CD4-positive, alpha-beta T cell treated with Interleukin-12 subunit alpha and Interleukin-12 subunit beta, for 1 hour (primary cell): ENCODE results near the gene LRP5.

Experiments
- DNase-seq: peaks from one replicate; pipeline ENCODE4 v3.0.0-alpha.2; 2020

The LRP5 gene

DNA sequence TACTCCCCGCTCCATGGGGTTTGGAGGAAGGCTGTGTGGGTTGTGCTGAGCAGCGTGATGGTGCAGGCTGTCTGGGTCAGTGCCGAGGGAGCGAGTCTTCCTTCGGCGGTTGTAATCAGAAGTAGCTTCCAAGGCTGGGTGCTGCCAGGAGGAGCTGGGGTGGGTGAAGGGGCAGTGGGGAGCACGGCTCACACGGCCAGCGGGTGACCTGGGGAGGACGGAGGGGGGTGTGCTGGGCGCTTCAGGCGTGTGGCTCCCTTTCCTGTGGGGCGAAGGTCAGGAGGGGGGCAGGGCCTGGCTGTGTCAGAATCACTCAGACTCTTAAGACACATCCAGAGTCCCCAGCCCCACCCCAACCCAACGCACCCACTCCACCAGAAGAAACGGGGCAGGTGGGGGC, 60.2 kb downstream of the LRP5 start:
- no peak for DNase-seq

DNA sequence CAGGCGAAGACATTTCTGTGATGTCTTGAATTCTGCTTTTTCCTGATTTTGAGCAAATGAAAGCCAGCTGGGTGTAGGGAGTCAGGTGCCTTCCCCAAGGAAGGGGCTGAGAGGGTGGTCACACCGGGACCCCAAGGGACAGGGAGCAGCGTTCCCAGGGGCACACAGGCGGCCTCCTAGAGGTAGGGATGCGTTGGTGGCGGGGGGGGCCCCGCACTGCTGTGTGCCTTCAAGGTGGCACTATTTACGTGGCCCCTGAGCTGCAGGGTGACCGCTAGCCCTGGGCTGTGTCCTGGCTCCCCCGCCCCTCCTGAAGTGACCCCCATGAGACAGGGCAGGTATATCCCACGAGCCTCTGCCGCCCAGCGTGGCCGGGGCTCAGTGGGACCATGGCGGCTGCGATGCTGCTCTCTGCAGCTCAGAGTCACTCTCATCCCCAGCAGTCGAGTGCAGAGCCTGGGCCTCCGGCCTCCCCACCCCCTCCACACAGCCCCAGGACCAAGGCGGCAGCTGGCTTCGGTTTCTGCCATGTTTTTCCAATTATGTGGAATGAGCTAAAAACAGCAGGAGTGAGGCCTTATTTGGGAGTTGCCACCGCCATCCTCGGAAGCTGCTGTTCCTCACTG, 60.9 kb downstream of the LRP5 start:
- no peak for DNase-seq

DNA sequence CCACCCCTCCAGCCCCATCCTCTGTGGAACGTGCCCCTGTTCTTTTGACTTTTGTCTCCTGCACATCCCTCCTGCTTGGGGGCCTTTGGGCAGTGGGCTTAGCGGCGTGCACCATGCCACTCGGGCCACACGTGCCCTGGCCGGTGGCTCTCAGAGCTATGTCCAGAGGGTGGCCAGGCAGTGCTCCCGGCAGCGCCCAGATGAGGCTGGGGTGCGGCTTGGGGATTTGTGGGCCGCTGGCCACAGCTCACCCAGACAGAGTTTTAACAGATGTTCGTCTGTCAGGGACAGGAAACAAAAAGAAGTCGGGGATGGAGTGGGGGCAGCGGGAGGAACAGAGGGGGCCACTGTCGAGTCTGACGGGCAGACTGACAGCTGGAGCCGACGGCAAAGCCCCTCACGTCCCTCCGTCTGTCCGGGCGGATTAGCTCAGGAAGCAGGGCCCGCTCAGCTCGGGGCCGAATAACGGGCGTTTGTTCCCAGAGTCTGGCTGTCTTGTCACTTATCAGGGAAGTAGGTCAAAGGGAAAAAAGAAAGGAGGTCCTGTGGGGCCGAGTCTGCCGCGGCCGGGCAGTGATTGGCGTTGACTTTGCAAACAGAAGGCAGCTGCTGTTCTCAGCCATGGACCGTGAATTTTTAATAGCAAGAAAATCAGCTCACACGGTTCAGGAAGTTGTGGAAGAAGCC, 61.6 kb downstream of the LRP5 start:
- DNase-seq = no peak

DNA sequence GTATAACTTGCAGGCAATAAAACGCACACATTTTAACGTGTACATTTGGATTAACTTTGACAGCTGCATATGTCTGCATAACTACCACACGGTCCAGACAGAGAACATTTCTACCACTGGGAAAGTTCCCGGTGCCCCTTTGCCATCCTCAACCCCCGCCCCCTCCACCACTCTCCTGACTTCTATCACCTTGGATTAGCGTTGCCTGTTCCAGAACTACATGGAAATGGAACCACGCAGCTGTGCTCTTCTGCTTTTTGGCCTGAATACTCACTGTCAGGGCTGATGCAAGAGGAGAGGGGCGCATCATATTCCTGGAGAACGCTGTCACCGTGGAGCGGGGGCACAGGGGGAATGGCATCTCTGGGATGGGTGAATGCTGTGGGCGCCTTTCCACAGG, 62.1 kb downstream of the LRP5 start:
- DNase-seq = no peak

DNA sequence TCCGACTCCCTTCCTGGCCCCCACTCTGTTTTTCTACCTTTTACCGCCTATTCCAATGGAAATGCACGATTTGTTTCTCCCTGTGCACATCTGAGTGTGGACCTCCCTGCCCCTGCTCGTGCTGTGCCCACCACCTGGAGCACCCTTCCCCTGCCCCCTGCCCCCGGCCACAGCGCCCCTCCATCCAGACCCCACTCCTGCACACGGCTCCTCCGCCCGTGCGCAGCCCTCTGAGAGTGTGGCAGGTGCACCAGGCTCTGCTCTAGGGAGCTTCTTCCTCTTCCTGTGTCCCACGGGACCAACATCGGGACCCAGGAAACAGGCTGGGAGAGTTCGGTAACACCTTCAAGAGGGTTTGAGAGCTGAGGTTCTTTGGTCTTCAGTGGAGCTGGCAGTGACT, 62.9 kb downstream of the LRP5 start:
- DNase-seq = no peak

DNA sequence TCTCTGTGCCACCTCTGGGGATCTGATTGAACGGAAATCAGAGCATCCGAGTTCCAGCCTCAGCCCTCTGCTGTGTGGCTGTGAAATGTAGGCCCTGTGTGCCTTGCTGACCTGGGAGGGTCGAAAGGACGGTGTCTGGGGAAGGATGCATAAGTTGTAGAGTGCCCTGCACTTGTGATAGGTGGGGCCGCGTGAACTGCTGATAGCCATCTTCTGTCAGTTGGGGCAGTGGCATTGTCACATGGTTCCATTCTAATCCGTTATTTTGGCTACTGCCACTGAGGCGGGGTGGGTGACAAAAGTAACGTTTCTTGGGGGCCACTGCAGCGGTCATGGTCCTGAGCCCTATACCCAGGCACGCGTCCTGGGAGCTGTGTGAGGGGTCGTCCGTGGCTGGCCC, 63.4 kb downstream of the LRP5 start:
- DNase-seq = no peak

DNA sequence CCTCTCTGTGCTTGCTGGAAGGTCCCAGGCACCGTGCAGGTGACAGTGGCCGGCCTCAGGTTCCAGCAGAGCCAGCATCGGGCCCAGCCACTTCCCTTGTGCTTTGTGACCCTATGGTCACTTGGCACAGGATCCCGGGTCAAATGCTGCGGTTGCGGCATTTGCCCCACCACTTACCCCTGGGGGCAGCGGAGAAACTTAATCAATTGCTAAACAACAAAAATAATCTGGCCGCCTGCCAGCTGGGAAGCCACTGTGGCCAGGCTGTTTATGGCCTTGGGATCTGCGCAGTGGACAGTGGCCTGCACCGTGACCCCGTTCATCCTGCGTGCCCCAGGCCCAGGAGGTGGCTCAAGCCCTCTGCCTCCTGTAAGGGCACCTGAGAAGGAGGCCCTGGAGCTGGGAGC, 65.0 kb downstream of the LRP5 start:
- DNase-seq = no peak

DNA sequence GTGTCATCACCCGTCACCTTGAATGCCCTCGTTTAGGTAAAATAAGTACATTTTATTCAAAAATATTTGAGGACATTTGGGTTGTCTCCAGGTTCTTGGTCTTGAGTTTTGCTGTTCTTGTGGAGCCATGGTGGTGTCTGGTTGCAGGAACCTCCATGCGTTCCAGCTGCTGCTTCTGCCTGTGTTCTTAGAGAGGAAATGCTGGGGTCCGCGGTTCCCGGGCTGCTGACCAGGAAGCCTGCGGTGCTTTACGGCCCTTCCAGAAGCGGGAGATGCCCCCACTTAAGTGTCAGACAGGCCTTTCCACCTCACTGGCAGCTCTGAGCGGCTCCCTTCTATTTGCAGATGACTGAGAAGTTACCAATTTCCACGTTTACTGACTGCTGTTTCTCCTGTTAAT, 66.8 kb downstream of the LRP5 start:
- no peak for DNase-seq

DNA sequence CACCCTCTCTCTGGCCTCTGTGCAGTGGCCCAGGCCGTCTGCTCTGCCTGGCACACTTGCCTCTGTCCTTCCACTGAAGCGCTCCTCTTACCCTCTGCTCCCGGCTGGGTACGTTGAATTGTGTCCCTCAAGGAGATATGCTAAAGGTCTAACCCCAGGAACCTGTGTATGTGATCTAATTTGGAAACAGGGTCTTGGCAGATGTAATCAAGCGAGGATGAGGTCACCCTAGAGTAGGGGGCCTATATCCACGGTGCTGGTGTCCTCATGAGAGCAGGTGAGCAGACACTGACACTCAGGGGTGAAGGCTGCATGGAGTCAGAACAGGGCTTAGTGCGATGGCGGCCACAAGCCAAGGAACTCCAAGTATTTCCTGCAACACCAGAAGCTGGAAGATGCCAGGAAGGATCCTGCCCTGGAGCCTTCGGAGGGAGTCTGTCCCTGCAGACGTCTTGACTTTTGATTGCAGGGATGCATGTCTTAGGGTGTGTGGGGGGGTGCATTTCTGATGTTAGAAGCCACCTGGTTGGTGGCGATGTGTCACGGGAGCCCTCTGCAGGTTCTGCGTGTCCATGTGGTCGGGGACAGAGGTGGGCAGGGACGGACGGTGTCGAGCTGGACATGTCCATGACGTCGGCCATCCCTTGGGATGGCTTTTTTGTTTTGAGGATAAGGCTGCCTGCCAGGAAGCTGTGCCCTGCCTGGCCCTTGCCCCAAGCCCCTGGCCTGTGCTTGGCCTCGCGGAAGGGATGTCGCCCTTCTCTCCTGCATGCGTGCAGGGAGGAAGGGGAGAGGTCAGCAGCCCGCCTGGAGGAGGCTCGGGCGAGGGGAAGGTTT, 68.6 kb downstream of the LRP5 start:
- DNase-seq = no peak

DNA sequence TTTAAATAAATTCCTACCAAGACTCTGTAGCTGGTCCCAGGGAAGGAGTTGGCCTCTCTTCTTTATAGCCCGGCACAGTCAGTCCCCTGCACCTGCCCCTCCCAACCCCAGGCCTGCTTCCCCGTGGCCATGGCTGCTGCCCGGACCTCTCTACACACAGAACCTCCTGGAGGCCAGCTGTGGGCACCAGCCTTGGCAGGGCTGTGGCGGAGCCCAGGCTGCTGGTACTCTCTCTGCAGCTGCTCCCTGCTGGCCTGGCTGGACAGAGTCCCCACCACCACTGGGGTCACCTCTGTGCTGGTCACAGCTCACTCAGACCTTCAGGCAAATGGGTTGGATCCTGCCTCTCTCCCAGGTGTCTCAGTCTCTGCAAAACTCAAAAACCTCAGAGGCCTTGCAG, 69.3 kb downstream of the LRP5 start:
- no peak for DNase-seq

DNA sequence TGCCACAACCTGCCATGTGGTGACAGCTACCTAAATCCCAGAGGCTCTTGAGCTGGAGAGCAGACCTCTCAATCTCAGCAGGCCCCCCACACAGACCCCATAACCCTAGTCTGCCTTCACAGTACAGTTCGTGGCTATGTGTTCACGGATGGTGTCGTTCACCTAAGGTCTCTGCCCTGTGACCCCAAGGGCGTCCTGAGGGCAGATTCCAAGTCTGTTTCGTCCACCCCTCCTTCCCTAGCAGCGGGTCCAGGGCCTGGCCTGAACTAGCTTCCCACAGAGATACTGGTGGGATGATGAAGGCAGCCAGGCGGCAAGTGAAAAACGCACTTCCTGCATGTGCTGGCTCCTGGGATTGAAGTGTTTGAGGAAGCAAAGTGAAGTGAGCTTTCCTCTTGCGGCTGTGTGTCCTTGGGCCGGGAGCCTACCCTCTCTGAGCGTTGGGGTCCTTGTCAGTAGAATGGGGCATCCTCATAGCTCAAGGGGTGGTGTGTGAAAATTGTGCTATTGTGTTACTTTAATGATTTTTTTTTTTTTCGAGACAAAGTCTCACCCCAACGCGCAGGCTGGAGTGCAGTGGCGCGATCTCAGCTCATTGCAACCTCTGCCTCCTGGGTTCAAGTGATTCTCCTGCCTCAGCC, 70.1 kb downstream of the LRP5 start:
- DNase-seq = no peak

DNA sequence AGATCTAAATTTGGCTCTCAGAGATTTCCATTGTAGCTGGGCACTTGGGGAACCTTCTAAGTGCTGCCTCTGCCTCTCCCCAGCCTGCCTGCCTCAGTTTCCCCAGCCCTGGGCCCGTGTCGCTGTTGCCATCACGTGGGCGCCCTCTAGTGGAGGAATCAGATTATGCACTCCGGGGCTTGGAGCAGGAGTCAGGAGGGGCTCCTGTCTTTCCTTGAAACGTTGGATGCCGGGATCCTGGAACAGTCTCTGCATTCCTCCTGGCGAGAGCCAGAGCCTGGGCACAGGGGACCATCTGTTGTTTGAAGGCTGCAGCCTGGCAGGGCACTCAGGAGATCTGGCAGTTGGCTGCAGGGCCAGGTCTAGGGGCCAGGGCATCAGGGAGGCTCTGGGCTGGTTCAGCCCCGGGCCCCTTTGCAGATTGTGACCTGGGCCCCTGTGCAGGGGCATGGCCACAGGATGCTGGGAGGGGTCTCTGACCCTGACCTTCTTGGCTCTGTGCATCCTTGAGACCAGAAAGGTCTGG, 71.6 kb downstream of the LRP5 start:
- peak; percentile 50 for DNase-seq

DNA sequence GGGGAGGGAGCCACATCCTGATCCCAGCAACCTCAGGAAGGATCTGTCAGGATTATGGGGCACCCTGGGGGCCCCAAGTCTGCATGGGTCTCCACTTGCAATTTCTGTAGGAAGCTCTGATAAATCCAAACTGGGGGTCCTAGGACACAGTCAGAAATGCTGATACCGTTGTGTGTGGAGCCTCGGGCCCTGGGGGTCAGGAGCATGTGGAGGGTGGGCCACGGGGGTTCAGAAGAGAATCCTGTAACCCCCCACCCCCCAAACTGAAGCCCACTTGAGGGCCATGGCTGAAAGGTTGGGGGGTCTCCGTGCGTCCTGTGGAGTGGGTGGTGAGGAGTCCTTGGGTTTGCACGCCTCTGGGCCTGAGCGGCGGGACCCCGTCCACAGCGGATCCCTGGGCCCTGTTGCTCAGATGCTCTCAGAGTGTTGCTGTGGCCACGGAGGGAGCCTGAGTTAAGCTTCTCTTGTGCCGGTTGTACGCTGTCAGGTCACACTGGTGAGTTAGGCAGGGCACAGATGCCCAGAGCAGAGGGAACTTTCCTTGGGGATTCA, 72.2 kb downstream of the LRP5 start:
- no peak for DNase-seq

DNA sequence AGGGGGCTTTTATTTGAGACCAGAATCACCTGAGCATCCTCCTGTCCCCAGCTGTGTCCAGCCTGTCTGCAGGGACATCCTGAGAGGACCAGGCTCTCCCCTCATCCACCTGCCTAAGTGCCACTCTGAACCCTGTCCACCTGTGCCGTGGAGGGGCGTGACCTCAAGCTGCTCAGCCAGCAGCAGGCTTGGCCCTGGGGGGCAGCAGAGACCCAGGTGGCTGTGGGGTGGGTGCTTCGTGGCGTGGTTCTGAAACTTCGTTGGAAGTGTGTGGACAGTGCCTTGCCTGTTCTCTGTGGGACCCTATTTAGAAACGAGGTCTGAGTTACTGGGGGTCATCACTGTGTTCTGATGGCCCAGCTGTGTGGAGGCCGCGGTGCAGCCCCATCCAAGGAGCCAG, 72.7 kb downstream of the LRP5 start:
- DNase-seq = no peak

DNA sequence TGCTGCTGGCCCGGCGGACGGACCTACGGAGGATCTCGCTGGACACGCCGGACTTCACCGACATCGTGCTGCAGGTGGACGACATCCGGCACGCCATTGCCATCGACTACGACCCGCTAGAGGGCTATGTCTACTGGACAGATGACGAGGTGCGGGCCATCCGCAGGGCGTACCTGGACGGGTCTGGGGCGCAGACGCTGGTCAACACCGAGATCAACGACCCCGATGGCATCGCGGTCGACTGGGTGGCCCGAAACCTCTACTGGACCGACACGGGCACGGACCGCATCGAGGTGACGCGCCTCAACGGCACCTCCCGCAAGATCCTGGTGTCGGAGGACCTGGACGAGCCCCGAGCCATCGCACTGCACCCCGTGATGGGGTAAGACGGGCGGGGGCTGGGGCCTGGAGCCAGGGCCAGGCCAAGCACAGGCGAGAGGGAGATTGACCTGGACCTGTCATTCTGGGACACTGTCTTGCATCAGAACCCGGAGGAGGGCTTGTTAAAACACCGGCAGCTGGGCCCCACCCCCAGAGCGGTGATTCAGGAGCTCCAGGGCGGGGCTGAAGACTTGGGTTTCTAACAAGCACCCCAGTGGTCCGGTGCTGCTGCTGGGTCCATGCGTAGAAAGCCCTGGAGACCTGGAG, 74.1 kb downstream of the LRP5 start:
- DNase-seq = no peak

DNA sequence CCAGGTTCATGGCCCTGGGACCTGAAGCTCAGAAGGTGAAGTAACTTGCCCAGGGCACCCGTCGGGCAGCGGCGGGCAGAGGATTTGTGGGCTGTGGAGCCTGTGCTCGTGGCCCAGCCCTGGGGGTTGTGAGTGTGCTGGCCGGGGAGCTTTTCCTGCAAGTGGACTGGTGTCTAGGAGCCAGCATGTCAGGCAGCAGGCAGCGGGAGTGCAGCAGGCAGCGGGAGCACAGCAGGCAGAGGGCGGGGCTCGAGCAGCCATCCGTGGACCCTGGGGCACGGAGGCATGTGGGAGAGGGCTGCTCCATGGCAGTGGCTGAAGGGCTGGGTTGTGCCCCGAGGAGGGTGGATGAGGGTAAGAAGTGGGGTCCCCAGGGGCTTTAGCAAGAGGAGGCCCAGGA, 75.4 kb downstream of the LRP5 start:
- no peak for DNase-seq

DNA sequence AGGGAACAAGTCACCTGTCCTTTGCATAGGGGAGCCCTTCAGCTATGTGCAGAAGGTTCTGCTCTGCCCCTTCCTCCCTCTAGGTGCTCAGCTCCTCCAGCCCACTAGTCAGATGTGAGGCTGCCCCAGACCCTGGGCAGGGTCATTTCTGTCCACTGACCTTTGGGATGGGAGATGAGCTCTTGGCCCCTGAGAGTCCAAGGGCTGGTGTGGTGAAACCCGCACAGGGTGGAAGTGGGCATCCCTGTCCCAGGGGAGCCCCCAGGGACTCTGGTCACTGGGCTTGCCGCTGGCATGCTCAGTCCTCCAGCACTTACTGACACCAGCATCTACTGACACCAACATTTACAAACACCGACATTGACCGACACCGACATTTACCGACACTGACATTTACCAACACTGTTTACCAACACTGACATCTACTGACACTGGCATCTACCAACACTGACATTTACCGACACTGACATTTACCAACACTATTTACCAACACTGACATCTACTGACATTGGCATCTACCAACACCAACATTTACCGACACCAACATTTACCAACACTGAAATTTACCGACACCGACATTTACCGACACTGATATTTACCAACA, 76.3 kb downstream of the LRP5 start:
- DNase-seq = no peak

DNA sequence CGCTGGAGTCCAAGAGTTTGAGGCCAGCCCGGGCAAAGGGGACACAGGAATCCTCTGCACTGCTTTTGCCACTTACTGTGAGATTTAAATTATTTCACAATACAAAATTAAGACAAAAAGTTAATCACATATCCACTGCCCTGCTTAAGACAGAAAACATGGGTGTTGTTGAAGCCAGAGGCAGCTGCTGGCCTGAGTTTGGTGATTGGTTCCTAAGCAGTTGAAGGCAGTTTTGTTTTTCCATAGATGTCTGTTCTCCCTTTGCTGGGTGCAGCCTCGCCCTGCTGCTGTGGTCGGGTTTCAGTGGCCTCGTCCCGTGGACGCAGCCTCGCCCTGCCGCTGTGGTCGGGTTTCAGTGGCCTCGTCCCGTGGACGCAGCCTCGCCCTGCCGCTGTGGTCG, 77.9 kb downstream of the LRP5 start:
- DNase-seq = no peak

DNA sequence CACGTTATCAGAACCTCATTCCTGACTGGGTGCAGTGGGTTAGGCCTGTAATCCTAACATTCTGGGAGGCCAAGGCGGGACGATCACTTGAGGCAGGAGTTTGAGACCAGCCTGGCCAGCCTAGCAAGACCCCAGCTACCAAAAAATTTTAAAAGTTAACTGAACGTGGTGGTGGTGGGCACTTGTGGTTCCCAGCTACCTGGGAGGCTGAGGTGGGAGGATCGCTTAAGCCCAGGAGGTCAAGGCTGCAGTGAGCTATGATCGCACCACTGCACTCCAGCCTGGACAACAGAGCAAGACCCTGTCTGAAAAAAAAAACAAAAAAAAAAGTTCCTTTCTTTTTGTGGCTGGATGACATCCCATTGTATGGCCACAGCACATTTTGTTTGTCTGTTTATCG, 80.4 kb downstream of the LRP5 start:
- DNase-seq = no peak

DNA sequence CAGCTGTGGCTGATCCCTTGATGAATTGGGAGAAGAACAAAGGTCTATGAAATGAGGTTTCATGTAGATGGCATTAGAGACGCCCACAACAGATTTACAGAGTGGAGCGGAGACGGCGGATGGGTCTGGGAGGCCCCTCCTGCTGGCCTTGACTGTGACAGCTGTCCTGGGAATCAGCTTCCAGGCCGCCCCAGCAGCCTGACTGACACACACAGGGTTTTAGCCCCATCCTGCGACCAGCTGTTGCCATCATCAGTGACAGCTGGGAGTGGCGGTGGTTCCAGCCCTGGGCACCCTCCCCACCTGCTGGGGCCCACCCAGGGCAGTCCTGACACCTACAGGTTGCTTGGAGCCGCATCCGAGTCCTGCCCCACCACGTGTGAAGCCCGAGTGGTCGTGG, 84.1 kb downstream of the LRP5 start:
- DNase-seq = no peak

DNA sequence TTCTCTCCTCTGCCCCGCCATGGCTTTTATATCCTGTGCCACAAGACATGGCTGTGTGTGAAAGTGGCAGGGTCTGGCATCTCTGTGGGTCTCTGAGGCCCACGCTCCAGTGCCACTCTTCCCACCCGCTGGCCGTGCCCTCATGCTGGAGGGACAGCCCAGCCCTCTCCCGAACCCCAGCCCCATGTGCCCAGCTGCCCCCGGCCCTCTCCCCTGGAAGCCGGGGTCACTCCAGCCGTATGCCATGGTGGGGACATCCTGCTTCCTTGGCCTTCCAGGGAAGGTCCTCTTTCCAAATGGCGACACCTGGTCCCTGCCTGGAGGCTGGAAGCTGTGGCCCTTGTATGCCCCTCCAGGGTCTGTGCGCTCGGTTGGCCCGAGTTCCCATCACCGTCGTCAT, 84.9 kb downstream of the LRP5 start:
- DNase-seq = no peak
